GM12874 (cell line): Measurements from ENCODE around the gene OSBPL5.

Experiments
- TF ChIP-seq, protein P1 (sequence below): IDR thresholded peaks from 2 replicates; pipeline ENCODE4 v1.5.1; 2011; ENCODE audit warnings: low read depth, mild to moderate bottlenecking, control low read depth, low read length, moderate library complexity; ENCODE audit not compliant: insufficient read depth

Gene OSBPL5

DNA sequence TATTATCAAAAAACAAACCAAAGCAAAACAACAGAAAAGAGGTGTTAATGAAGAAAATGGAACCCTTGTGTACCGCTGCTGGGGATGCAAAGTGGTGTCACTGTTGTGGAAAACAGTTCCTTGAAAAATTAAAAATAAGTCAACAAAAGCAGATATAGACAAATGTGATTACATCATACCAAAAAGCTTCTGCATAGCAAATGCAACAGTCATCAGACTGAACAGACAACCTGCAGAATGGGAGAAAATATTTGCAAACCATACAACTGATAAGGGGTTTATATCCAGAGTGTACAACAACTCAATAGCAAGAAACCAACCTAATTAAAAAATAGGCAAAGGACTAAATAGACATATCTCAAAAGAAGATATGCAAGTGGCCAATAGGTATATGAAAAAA is 85.0 kb downstream of the OSBPL5 start:
- TF ChIP-seq, protein P1, sequence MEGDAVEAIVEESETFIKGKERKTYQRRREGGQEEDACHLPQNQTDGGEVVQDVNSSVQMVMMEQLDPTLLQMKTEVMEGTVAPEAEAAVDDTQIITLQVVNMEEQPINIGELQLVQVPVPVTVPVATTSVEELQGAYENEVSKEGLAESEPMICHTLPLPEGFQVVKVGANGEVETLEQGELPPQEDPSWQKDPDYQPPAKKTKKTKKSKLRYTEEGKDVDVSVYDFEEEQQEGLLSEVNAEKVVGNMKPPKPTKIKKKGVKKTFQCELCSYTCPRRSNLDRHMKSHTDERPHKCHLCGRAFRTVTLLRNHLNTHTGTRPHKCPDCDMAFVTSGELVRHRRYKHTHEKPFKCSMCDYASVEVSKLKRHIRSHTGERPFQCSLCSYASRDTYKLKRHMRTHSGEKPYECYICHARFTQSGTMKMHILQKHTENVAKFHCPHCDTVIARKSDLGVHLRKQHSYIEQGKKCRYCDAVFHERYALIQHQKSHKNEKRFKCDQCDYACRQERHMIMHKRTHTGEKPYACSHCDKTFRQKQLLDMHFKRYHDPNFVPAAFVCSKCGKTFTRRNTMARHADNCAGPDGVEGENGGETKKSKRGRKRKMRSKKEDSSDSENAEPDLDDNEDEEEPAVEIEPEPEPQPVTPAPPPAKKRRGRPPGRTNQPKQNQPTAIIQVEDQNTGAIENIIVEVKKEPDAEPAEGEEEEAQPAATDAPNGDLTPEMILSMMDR = no peak

DNA sequence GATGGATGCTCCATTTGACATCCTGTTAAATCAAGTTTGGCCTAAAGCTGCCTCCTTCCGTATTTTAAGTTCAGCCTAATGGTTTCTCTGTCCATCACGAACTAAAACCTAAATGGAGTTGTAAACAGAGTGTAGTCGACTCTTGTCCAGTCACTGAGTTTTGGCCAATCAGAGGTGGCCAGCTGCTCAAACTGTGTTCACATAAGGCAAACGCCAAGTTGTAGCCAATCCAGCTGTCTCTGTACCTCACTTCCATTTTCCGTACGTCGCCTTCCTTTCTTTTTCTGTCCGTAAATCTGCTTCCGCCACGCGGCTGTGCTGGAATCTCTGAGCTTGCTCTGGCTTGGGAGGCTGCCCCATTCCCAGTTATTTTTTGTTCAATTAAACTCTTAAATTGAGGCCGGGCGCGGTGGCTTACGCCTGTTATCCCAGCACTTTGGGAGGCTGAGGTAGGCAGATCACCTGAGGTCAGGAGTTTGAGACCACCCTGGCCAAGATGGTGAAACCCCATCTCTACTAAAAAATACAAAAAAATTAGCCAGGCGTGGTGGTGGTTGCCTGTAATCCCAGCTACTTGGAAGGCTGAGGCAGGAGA is 87.2 kb downstream of the OSBPL5 start:
- TF ChIP-seq, protein P1 = no peak

DNA sequence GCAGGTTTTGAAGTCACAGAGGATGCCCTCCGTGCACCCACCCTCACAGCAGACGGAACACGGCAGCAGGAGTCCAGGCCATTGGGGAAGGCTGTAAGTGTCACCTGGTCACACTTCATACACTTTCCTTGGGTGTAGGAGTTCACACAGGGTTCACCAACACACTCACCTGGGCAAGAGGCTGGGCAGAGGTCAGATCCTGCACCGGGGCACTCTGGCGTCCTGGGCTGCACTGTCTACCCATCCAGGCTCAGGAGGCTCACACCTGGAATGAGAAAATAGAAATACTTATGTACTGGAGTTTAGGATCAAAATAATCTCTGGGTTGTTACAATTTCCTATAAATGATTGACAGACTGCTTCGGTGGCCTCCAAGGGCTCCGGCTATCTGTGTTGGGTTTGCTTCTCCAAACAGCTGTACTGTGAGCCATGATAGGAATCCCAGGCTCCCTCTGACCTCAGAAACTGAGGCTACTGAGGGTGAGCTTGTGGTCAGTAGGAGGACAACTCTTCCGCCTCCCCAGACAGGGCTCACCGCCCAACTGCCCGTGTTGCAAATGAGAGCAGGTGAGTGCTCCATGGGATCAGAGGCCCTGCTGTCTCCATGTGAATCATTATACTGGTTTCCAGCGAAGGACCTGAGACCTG is 87.8 kb downstream of the OSBPL5 start:
- TF ChIP-seq, protein P1 = no peak

DNA sequence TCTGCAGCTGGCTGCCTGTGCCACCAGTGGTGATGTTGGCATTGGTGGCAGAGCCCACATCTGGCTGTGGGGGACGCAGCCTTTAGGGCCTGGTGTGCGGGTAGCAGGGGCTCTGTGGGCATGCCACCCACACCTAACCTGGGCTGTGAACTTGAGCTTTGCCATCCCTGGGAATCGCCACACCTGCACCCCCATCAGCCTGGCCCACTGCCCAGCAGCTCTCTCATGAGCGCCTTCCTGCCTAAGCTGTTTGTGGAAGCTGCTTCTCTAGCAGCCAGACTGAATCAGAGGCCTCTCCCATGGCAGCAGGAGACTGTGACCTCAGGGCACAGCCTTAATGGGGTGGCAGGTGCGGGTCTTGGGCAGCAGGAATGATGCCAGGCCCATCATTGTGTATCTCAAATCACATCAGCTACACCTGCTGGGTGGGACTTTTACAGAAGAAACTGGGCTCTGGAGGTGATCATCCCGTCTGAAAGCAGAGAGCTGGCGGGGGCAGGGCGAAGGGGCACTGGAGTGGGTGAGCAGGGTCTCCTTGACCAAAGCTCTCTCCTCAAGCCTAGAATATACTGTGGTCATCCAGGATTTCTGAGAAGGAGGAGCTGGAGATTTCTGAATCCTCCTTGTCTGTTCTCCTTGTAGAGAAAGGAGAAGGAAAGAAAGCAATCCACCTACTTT is 90.1 kb downstream of the OSBPL5 start:
- TF ChIP-seq, protein P1 = no peak

DNA sequence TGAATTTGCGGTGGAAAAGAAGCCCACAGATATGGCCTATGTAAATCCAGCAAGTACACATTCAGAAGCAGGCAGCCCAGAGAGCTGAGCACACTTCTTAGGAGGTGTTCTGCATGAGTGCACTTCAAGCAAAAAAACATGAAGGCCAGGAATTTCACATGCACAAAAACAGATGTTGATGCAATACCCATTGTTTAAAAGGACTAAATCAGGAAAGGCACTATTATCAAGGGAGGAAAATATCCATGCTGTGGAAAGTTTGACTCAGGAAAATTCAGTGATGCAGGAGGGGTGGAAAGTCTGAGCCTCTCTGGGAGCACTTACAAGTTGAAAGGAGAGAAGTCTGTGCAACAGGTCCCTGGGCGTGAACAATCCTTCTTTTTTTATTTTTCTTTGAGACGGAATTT is 92.1 kb downstream of the OSBPL5 start:
- TF ChIP-seq, protein P1 = no peak

DNA sequence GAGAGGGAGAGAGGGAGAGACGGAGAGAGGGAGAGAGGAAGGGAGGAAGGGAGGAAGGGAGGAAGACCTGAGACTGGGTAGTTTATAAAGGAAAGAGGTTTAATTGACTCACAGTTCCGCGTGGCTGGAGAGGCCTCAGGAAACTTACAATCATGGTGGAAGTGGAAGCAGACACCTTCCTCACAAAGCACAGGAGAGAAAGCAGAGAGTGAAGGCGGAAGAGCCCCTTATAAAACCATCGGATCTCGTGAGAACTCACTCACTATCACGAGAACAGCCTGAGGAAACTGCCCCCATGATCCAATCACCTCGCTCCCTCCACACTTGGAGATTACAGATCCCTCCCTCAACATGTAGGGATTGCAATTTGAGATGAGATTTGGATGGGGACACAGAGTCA is 95.7 kb downstream of the OSBPL5 start:
- TF ChIP-seq, protein P1 = no peak

DNA sequence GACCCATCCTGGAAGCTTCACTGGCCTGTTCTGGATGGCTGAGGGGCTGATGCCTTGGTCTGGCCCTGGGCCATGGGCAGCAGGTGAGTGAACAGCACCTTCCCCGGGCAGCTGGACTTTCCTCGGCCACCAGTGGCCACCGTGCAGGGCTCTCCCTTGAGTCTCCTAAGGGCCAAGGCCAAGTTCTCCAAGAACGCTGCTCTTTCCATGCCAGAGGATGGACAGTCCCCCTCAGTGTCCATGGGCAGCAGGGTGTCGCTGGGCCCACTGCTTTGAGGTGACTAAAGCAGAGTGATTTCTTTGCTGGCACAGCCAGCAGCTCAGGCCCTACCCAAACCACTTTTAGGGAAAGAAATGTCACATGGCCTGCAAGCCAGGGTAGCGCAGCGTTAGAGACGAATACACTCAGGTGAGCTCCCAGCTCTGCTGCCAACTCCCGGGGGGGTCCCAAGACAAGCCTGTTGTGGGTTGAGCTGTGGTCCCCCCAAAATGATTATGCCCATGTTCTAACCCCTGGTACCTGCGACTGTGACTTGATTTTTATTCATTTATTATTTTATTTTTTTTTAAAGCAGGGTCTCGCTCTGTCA is 104.6 kb downstream of the OSBPL5 start:
- TF ChIP-seq, protein P1 = no peak
